ENCODE results near the gene LYRM4.

LYRM4 gene

DNA sequence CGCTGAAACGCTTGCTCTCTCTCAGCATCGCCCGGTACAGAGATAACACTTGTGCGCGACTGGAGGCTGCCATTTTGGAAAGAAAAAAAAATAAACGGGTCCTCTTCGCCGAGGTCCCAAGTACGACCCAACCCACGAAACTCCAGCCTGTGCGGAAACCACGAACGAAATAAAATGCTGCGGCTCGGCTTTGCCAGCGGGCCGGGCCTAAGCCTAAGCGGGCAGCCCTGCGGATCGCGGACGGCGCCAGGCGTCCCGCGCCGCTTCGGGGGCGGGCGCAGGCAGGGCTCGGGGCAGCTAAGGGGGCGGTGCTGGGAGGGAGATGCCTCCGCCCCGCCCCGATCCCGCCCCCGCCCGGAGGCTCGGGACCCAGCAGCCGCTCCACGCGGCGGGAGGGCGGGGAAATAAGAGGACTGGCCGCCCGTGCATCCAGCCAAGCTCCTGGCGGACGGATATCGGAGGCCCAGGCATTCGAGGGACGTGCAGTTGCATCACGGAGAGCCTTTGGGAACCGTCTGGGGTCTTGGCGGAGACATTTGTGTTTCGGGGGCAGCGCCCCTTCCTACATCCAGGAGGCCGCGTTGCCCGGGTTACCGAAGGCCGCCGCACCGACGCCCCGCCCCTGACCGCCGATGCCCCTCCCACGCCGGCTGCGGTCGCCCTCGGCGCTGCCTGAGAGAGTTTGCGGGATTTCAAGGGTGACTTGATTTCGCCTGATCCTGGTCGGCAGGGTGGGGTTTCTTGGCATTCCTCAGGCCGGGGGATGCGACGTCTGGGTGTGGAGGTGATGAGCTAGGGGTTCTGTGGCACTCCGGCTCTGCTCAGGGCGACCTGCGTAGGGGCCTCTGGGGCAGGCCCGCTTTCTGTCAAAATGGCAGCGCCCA is at the start of gene LYRM4, which contains the start of gene FARS2:
TSS of gene LYRM4 (minus strand) at position 290 of the 884 bp plus-strand sequence. CDS start at position 73, 217 bp downstream.
TSS of gene FARS2 (plus strand) at position 853 of the 884 bp plus-strand sequence.
- DNase-seq (ENCODE audit: low spot score), result peak; percentile 96

DNA sequence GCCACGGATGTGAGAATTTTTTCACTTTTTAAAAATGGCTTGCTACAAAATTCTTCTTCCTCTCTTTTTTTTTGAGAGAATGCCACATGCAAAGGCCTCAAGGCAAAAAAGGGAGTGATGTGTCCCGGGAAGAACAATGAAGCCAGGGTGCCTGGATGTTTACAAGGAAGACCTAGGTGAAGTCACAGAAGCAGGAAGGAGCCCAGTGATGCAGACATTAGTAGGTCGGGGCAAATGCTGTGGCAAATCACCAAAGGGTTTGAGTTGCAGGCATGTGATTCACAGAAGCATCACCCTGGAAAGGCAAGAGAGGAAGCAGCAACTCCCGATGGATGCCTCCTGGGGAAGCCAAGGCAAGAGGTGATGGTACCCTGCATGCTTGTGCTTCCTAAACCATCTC is 47.3 kb upstream of the LYRM4 start:
- no peak for DNase-seq (ENCODE audit: low spot score)

DNA sequence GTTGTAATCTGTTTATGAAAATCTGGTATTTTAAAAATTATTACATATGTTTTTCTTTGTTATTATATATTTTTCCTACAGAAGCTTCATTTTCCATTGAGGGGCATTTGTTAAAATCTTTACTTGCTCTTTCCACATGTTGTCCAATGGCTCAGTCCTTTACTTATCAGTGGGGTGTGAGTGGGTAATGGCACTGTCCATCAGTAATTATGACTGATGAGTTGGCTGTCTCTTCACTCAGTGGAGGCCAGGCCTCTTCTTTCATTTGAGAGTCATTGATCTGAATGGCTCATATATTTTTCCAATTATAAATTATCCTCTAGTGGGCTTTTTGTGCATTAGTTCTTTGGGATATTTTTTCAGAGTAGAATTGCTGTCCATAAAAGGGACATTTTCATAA is 46.3 kb upstream of the LYRM4 start:
- no peak for DNase-seq (ENCODE audit: low spot score)

DNA sequence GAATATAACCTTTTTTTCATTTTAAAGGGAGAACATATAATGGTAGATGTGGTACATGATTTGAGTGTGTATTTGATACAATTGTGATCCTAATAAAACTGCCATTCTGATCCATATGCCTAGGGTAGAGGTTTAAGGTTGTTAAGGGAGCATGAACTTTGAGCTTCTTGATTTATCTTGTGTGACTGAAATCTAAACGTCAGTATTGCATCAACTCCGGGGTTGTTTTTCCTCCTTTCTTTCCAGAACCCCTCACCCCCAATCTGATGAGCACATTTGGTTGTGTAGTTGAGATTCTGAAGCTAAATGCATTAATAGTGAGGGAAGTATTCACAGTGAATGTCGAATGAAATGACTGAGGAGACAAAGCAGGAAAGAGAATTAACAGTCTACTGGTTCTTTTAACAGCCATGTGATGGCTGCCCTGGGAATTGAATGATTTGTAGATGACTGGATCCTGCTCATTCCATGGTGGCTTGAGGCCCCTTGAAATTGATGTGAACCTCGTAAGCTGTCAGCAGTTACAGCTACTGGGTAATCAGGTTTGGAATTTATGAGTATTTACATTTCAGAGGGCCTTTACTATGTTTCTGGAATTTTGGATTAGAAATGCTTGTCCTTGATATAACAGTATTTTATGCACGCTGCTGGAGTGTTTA is 45.3 kb upstream of the LYRM4 start:
- DNase-seq (ENCODE audit: low spot score), result no peak

DNA sequence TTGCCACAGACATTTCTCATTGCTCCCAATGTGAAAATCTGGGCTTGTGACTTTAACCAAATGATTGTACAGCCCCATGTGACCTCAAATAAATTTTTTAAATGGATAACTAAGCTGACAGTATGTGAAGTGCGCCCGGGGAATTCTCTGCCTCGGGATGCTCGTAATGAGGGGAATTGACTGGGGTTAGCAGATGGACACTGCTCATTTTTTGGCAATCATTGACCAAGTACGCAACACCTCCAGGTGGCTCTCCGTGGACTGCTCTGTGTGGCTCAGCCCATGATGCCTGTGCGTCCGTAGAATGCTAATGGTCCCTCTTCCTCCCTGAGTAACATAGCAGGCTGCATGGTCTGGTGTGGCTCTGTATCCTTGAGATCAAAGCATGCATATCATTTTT is 42.9 kb upstream of the LYRM4 start:
- no peak for DNase-seq (ENCODE audit: low spot score)

DNA sequence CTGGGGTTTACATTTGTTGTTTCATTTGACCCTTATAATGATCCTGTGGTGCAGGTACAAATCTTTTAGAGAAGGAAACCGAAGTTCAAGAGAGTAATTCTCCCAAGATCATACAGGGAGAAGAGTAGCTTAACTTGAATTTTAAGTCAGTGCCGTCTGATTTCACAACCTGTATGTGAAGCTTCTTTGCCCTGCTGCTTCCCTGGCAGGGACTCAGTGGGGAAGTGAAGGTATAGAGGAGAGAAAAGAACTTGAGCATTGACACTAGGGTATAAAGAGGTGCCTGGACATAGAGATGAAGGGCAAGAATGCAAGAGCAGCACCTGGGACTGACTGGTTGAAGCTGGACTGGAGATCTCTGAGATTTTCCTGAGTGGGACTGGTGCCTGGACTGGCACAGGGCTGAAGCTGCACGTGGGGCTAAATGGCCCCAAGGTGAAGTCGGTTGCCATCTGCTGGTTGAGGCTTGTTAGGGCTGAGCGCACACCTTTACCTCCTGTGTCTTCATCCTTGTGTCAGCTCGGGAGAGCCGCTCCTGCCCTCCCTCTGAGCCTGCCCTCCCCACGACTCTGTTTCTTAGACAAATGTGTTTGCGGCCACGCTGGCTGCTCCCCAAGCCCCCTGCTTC is 42.4 kb upstream of the LYRM4 start:
- peak; percentile 51 for DNase-seq (ENCODE audit: low spot score)

DNA sequence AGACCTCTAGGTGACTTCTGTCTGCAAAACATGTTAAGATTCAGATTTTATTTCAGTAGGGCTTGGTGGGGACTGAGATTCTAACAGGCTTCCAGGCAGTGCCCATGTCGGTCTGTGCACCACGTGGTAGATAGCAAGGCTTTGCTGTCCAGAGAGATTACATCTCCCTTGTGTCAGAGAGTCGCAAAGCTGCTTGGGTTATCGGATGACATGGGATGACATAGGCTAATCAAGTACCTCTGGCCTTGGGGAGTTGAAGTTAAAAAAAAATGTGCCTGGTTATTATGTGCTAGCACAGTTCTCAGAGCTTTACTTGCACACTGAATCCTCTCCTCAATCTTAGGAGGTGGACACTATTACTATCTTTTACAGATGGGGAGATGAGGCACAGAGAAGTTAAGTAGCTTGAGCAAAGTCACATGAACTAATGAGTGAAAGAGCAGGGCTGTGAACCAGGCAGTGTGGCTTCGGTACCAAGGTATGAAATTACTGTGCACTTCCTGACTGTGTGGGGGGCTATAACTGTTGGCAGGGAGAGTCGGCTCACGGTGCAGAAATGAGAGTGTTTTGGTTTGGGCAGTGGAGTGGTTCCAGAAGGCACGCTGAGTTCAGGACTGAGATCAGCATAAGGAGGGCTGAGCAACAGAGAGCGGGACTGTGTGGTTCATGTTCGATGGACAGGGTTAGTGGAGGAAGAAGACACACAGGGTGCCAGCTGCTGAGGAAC is 41.6 kb upstream of the LYRM4 start:
- DNase-seq (ENCODE audit: low spot score), result no peak

DNA sequence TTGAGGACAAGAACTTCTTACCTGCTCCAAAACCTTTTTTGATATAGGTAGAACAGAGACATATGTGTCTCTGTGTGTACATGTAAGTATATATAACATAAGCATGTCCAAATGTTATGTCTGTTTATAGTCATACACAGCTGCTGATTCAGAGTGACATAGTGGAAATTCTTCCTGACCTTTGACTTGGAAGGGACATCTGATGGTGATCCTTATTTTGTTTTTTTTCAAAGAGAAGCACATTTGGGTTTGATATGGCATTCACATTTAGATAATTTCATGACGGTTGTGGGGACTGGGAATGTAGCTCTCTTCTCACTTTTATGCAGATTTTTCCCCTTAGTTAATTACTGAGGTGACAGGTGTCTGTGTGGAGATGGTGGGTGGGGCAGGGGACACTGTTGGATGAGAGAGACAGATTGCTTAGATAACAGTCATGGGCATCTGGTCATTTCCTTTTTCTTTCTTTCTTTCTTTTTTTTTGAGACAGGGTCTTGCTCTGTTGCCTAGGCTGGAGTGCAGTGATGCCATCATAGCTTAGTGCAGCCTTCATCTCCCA is 39.5 kb upstream of the LYRM4 start:
- DNase-seq (ENCODE audit: low spot score), result no peak

DNA sequence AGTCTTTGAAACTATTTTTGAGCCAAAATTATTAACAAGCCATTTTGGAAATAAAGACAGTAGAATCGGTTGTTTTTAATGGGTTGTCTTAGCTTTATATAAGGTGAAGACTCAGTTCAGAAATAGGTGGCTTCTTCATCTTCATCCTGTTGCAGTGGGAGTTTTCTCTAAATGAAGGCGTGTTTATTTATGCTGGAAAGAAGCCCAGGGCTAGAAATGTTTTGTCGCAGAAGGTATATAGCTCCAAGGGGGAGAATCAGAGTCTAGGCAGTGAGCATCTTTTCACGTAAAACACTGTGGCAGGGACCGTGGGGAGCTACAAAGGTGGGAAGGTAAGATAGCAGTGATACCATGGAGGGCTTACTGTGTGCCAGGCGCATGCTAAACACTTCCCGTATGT is 34.9 kb upstream of the LYRM4 start:
- DNase-seq (ENCODE audit: low spot score), result no peak

DNA sequence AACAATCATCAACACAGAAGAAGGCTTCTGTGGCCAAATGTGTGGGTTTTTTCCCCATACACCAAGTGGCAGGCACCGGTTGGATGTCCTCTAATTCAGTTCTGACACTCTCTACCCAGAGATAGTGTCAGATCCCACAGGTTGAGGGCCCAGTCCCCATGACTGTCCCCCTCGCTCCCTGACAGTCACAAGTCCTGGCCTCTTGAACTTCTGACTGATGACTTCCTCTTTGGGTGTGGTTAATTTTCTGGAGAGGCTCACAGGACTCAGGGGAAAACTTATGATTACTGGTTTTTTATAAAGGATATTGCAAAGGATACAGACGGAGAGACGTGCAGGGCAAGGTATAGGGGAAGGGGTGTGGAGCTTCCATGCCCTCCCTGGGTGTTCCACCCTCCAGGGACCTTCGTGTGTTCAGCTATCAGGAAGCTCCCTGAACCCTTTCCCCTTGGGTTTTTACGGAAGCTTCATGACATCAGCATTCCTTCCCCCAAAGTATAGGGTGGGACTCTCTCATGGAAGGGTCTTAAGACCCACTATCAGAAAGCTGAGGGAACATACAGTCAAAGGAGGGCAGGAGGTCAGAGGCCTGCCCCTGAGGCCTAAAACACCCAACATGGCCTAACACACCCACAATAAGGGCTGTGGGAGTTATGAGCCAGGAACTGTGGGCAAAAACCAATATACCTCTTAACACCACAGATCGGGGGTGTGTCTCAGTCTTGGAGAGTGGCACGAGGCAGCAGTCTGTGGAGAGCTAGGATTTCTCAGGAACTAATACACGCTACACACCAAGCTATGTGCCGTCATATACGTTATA is 33.9 kb upstream of the LYRM4 start:
- no peak for DNase-seq (ENCODE audit: low spot score)

DNA sequence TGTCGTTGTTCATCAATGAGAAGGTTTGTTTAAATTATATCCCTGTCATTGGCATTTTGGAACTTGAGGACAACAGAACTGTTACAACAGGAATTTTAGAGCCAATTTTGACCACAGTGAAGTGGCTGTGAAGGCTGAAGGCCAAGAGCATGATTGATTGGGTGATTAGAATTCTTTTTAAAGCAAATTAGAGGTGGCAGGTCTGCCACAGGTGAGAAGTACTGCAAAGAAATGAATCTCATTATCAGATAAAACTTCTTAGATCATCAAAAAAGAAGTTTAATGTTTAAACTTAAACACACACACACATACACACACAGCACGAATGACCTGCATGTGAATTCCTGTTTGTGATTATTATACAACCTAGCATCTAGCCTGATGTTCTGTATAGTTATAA is 32.9 kb upstream of the LYRM4 start:
- DNase-seq (ENCODE audit: low spot score), result no peak

DNA sequence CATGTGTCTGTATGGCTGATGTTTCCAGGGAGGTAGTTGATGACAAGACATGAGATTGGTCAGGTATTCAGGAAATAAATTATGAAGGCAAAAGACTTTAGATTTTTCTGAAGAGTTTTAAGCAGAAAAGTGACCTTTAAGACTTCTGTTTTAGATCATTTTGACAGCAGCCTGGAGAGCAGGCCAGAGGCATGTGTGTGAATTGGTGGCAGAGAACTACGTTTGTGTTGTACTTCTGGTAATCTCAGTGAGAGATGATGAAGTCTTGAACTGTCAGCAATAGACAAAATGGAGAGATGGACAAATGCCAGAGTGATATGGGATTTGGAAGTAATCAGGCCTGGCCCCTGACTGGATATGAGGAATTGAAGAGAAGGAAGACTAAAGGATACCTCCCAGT is 31.4 kb upstream of the LYRM4 start:
- DNase-seq (ENCODE audit: low spot score), result no peak

DNA sequence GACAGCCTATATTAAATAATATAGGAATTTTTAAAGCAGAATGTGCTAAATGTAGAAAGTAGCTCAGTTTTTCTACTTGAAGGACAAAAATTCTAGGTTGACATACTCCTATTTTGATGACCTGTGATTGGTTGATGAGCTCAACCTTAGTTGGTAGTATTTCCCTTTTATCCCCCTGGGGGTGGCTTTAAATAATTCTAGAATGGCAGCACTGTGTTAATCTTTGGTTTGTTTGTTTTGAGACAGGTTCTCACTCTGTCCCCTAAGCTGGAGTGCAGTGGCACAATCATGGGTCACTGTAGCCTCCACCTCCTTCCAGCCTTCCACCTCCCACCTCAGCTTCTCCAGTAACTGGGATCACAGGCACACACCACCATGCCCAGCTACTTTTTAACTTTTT is 29.8 kb upstream of the LYRM4 start:
- no peak for DNase-seq (ENCODE audit: low spot score)

DNA sequence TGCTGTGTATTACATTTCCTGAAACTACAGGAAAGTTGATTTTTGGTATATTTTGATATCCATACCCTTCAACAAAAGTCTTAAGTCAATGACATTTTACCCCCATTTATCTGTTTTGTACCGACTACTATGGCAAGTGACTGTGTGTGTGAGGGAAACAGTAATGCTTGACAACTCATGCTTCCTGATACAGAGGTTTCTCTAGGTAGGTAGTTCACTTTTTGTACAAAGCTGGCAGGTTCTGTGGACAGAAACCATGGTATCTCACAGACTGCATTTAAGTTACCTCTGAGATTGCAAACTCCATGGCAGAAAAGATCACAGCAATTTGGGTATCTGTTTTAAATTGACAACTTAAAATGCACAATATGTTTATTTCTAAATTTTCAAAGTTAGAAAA is 29.3 kb upstream of the LYRM4 start:
- DNase-seq (ENCODE audit: low spot score), result no peak

DNA sequence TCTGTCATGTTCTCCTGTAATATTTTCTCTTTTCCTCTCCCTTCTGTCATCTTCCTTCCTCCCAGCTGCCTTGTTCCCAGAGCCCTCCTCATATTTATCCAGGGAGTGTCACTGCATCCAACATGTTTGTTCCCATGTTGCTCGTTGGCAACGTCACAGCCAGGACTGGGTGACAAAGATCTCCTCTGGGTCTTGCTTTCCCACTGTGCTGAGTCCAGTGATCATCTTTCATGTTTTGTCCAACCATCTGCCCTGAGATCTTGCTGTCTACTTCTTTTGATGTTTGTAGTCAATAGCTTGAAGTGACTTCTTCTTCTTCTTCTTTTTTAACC is 27.2 kb upstream of the LYRM4 start:
- DNase-seq (ENCODE audit: low spot score), result no peak

DNA sequence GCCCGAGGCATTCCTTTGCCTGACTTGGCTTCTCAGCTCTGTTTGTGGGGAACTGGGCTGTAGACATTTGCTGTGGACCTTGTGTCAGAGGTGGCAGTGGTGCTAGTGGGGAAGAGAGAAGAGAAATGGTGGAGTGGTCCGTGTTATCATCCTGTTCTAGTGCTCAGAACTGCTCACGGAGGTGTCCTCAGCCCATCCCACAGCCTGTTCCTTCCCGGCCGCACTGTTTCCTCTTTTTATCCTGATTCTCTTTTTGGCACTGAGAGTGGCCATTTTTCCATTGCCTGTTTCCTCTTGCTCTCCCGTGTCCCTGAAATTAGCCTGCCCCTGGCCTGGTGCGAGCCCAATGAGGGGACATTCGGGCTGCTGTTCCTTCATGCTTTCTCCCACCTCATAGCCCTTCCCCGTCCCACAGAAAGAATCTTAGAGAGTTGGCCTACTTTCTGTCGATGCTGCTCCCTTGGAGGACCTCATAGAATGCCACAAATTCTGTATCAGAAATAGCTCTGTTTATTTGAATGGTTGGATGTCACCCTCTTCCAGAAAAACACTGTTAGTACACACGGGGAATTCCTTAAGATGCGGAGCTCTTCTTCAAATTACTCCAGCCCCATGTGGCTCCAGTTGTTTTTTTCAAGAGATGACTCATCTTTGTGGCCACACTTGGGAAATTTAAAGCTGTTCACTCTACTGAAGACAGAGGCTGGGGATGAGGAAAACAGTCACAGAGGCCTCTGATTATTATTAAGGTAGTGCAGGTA is 26.6 kb upstream of the LYRM4 start:
- no peak for DNase-seq (ENCODE audit: low spot score)

DNA sequence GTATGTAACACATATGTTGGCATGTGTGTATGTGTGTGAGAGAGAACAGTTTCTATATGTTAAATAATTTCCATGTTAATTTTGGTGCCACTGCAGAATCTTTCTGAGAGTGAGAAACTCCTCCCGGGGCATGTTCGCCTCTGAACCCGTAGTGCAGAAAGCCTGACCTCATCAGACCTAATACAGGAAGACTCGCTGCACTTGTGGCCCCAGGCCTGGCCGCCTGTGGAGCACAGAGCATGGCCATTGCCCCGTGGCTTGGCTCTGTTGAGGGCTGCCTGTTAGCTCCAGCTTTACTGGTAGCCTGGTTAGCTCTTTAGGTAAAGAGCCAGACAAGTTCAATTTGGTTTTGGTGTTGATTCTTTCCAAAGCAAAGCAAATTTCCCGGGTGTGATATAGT is 26.0 kb upstream of the LYRM4 start:
- DNase-seq (ENCODE audit: low spot score), result no peak

DNA sequence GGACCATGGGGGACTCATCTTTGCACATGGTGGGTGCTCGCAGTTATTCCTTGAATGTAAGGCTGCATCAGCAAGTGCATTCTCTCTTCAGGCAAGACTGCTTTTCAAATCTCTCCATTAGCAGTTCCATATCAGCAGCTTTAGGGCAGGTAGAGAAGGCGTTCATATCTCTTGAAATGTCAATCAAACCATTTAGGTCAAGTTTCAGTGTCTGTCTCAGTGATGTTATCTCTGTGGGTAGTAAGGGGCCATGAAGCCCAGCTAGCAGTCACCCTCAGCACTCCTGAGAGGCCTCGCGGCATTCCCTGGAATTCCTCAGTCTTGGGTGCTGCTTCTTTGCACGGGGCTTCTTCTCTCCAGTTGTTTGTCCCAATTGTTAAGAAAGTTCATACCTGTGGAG is 24.8 kb upstream of the LYRM4 start:
- no peak for DNase-seq (ENCODE audit: low spot score)

DNA sequence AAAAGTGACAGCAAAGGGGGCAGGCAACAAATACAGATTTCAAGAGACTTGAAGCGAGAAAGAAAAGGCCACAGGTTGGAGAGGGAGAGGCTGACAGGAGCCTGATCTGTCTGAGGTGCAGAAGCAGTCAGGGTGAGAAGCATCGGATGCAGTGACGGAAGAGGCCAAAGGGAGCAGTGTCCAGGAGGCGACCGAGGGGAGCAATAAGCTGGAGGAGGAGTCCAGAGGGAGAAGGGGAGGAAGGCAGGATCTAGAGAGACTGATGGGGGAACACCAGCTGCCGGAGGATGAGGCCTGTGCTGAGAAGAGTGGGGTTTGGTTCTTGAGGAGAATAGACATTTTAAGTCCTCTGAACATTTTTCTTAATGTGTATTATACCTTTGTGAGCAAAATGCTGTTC is 24.3 kb upstream of the LYRM4 start:
- no peak for DNase-seq (ENCODE audit: low spot score)

DNA sequence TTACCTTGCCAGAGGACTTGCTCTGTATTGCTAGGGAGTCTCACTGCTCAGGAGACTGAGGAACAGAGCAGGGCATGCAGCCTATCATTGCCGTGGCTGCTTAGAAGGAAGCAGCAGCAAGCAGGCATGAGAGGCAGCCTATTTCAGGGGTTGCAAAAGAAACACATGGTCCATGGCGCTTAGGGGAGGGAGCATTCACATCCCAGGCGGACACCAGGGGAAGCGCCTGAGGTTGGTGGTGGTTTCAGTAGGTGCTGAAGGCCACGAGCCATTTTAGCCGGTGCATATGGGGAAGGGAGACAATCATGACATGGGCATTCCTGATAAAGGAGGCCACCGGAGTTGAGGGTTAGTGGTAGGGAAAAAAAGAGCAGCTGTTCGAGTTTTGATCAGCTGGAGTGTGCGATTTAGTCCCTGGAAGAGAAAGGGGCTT is 21.5 kb upstream of the LYRM4 start:
- no peak for DNase-seq (ENCODE audit: low spot score)

DNA sequence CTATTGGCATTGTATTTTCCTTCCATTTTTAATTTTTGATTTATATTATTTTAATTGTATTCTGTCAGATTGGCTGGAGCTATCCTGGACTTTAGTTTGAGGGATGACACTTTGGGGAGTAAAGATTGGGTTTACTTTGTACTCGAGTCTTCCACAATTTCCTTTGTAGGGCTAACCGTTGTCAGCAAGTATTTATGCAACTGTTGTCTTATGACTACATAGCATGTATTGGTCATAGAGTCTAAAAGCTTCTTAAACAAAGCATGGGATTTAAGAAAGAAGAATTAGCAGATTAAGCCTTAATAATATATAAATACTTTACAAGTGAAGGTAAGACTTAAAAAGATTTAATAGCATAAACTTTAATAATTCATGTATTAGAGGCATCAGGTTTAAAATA is 20.2 kb upstream of the LYRM4 start:
- no peak for DNase-seq (ENCODE audit: low spot score)
